ENCODE measurements around the gene ZNF311.
A peak's percentile ranks its signal among the peaks of the same experiment; 100 is the strongest.
"Not testable (repeated sequence)": the region's sequence is repeated elsewhere in the genome, so short reads cannot be mapped to it uniquely, and the experiment has no call there.

ZNF311 gene

GRCh38 chr6:28956331-28956730 lies 48.8 kb downstream of the ZNF311 start:
- DNase-seq, result no peak

- DNase-seq, result peak in 1 of 58 donors; percentile 24
Measured at GRCh38 chr6:28953585-28954258, 51.4 kb downstream of the ZNF311 start.

GRCh38 chr6:28953039-28953584 lies 52.0 kb downstream of the ZNF311 start:
- DNase-seq, result peak in 29 of 58 donors; percentile 1 to 45 (median 15)

- not testable (repeated sequence) for DNase-seq
Measured at GRCh38 chr6:28949656-28950195, 55.4 kb downstream of the ZNF311 start.

GRCh38 chr6:28948782-28949486 lies 56.2 kb downstream of the ZNF311 start:
- no peak for DNase-seq

GRCh38 chr6:28947831-28948270 lies 57.3 kb downstream of the ZNF311 start:
- DNase-seq, result no peak

GRCh38 chr6:28947067-28947765 lies 57.9 kb downstream of the ZNF311 start:
- no peak for DNase-seq

GRCh38 chr6:28945349-28945748 lies 59.8 kb downstream of the ZNF311 start:
- no peak for DNase-seq

Measured in anterior cingulate cortex (tissue), 58 donors.